Subcutaneous adipose tissue (tissue), 4 donors: ENCODE data around the gene GDF7. TPM values are rescaled to one million over a fixed set of nuclear protein-coding genes. Genes with fewer than 3 reads are reported as not detected.

ENCODE experiments used
- CTCF ChIP-seq: fragments of 450-650 bp; IDR thresholded peaks from one replicate; pipeline ENCODE4 v1.5.1; 2016; ENCODE audit warnings: low read depth, mild to moderate bottlenecking, control low read depth, antibody characterized with exemption, moderate library complexity
- total RNA-seq, 4 donors: library from RNA; depleted of rRNA; stranded (reverse); fragments of >200 nt; gene quantifications; one replicate each; pipeline ENCODE4 v1.1.0, GENCODE V29; 2016

The GDF7 gene
- total RNA-seq, 4 donors from 2014 or later, result under 0.01 to 0.19 (median under 0.01) TPM; not detected in 1

GRCh38 chr2:20629581-20630171, 37.3 kb upstream of the GDF7 start:
- no peak for TF ChIP-seq CTCF

GRCh38 chr2:20630967-20631366, 36.0 kb upstream of the GDF7 start:
- no peak for TF ChIP-seq CTCF

GRCh38 chr2:20631617-20632307, 35.2 kb upstream of the GDF7 start:
- TF ChIP-seq CTCF, result no peak

- TF ChIP-seq CTCF, result no peak
Observed at GRCh38 chr2:20632446-20632990, 34.4 kb upstream of the GDF7 start.

- no peak for TF ChIP-seq CTCF
Observed at GRCh38 chr2:20633001-20633400, 33.9 kb upstream of the GDF7 start.

GRCh38 chr2:20633794-20634506, 33.0 kb upstream of the GDF7 start:
- no peak for TF ChIP-seq CTCF

GRCh38 chr2:20634507-20635112, 32.3 kb upstream of the GDF7 start:
- no peak for TF ChIP-seq CTCF
